Right ventricle myocardium superior (tissue), 1 donor: ENCODE data around the gene CHEK1. TPM values are rescaled to one million over a fixed set of nuclear protein-coding genes. Genes with fewer than 3 reads are reported as not detected.
"Not testable (repeated sequence)": the region's sequence is repeated elsewhere in the genome, so short reads cannot be mapped to it uniquely, and the experiment has no call there.

Source experiments
- ATAC-seq: fragments of 200-7000 bp; cut with Tn5 transposase; one replicate; pipeline ENCODE4 v1.9.1; 2020; ENCODE audit warnings: mild to moderate bottlenecking; ENCODE audit not compliant: poor library complexity
- DNase-seq: peaks from one replicate; pipeline ENCODE4 v3.0.0-alpha.2; 2020
- intact Hi-C: fragments of 100-400 bp; cut with DNase I; formaldehyde crosslinking; loops from one replicate; pipeline ENCODE4 v1.11.2; 2022
- total RNA-seq: library from RNA; stranded (reverse); fragmentation: NEBNext Ultra II Directional; extraction: Animal tissue kit (Norgen Biotek cat#: 25700); gene quantifications from one replicate; pipeline ENCODE4 v1.2.1, GENCODE V29; 2021
- donor health status: DM: no; HTN: yes; CAD: no; lungs with severe emphysema.

CHEK1 gene
- total RNA-seq, 1 donor from 2014 or later = 0.83 TPM

DNA sequence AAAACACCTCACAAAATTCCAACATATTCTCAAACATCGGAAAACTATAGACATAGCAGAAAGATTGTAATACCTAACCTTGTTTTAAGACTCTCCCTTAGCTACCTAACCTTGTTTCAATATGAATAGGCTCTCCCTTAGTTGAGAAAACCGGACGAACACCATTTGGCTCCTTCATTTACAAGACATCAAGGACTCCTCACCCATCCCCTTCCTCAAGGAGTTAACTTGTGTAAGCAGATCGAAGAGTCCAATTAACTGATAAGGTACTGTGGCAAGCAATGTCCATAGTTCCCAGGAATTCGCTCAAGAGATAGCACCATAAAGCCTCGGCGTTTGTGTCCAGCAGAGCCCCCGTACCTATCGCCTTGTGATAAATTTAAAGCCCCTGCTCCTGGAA, 60.3 kb downstream of the CHEK1 start:
- DNase-seq (no peak), ATAC-seq (no peak)
- intact Hi-C loops = no loop called here

DNA sequence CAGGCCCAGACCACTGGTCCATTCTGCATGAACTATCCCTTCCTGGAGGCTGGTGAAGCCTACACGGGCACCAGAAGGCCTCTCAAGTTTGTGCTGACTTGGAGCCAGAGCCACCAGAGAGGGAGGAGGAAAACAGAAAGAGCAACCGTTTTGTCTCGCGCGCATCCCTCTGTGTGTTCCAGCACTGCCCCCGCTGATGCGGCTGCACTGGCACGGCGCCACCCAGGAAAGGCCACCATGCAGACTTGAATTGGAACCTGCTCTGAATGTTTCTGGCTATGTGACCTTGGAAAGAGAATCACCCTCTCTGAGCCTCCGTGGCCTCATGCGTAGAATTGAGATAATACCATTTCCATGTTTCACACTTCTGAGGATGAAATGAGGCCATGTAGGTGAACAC, 63.1 kb downstream of the CHEK1 start:
- DNase-seq (no peak), ATAC-seq (no peak)
- intact Hi-C loops = no loop called here

DNA sequence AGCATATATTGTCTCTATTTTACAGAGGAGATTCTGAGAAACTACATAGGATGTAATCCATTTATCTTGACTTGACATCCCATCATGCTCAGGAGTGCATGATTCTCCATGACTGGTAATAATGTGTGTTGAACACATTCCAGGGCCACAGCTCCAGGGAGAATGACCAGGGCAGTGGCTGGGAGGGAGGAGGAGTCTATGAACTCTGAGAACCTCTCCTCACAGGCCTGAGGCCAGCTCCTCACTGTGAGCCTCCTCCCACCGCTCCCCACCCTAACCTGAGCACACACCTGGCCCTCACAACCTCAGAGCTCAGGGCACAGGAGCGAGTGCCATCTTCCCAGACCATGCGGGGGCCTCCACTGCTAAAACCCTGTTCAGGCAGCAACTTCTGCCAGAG, 63.7 kb downstream of the CHEK1 start:
- intact Hi-C loops = no loop called here
- no peak for DNase-seq
- no peak for ATAC-seq

DNA sequence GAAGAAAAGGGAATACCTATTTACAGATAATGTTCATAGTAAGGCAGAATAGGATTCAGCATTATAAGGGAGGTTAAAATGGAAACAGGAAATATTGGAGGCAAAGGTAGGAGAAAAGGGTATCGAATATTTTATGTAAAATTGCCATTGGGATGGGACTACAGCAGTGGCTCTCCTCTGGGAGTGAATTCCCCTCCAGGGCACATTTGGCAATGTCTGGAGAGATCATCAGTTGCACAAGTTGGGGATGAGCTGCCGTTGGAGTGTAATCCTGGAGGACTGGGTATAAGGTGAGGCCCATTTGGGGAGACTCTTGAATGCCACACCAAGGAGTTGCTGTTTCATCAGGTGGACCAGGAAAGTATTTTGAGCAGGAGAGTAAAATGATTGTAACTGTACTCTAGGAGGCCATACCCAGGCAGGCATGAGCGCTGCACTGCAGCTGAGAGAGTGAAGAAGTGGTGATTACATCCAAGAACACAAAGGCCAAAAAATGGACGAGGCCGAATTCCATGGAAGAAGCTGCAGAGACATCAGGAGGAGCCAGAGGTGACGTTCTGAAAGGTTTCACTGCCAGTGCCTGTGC, 64.4 kb downstream of the CHEK1 start:
- intact Hi-C loops = no loop called here
- no peak for ATAC-seq

DNA sequence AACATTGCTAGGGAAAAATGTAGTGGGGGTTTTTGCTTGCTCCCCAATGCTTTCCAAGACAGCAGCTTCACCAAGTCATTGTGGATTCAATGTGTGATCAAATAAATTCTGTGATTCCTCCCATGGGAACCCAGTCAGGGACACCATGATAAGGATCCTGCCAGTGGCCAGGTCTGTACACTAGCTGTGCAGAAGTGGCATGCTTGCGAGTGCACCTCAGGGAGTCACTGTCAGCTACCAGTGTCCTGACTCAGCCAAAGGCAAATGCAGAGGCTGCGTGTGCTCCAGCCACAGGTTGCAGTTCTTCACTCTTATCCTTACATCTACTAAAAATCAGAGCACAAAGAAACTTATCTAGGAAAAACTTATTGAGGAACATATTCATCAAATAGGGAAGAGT, 65.0 kb downstream of the CHEK1 start:
- ATAC-seq (no peak), DNase-seq (no peak)

More for the DNA sequence above, 64.4 kb downstream of the CHEK1 start:
- no peak for DNase-seq

DNA sequence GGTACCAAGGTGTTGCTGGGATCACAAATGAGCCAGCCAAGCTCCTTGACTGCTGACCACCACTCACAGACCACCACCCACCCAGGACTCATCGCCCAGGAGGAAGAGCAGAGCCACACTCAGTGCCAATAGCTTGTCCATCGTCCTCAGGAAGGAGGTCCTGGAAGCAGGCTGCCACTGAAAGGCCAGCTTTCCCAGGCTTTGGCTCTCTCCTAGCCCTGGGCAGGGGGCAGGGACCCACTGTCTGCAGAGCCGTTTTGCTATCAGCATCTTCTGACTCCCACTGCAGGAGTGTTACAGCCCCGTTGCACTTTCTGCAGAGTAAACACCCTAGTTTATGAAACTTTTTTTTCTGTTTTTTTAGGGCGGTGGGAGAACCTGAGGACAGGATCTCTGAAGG, 67.9 kb downstream of the CHEK1 start:
- DNase-seq (no peak), ATAC-seq (no peak)
- intact Hi-C loops = no loop called here

More for the DNA sequence above, 65.0 kb downstream of the CHEK1 start:
- intact Hi-C loops = no loop called here

DNA sequence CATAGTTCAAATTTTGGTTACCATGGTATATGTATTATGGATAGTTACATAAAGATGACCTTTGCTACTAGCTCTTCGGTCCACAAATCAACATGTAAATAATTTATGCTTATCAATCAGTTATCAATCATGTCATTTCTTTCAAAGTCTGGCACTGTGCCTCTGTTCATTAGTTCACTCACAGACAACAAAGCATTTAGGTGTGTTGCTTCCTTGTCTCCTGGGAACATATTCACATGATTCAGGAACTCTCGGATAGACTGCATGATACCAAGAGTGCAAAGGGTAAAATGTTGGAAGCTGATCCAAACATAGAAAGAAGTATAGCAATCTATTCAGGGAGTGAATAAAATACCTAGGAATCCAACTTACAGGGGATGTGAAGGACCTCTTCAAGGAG, 70.0 kb downstream of the CHEK1 start:
- no peak for DNase-seq
- intact Hi-C loops = no loop called here
- no peak for ATAC-seq

DNA sequence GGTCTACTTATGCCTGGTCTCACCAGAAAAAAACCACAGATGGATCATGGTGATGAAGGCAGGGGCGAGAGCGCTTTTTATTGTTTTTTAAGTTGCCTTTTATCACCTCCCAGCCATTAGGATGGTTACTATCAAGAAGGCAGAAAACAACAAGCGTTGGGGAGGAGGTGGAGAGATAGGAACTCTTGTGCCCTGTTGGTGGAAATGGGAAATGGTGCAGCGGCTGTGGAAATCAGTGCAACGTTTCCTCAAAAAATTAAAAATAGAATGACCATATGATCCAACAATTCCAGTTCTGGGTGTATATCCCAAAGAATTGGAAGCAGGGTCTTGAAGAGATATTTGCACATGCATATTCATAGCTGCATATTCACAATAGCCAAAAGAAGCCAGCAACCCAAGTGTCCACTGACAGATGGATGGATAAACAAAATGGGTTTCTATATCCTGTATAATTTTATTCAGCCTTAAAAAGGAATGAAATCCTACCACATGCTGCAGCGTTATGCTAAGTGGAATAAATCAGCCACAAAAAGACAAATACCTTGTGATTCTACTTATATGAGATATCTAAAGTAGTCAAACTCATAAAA, 76.2 kb downstream of the CHEK1 start:
- ATAC-seq = no peak
- intact Hi-C loops = no loop called here
- no peak for DNase-seq

DNA sequence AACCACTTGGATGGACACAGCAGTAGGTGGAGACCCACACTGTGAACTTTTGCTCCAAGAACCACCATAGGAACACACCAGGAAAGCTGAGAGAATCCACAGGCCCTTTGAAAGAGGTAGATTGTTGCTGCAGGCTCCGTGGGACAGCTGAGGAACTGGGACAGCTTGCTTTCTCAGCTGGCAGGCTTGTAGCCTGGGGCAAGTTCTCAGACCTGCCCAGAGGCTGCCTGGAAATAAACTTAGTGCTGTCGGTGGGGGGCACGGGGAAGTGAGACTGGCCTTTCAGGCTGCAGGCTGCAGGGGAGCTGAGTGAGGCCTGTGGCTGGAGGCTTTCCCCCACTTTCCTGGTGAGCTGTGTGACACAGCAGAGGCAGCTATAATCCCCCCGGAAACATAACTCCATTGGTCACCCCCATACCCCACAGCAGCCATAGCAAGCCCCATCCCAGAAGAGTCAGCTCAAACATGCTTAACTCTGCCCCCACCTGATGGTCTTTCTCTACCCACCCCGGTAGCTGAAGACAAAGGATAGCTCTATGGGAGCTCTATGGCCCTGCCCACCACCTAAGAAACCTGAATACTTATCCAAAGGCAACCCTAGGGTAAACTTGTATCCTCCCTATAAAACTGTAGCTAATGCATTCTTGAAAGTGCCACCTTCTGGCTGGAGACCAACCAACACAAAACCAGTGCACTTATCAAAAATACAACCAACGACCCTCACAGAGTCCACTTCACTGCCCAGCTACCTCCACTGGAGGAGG, 77.1 kb downstream of the CHEK1 start:
- ATAC-seq = no peak
- DNase-seq = no peak
- intact Hi-C loops = no loop called here

DNA sequence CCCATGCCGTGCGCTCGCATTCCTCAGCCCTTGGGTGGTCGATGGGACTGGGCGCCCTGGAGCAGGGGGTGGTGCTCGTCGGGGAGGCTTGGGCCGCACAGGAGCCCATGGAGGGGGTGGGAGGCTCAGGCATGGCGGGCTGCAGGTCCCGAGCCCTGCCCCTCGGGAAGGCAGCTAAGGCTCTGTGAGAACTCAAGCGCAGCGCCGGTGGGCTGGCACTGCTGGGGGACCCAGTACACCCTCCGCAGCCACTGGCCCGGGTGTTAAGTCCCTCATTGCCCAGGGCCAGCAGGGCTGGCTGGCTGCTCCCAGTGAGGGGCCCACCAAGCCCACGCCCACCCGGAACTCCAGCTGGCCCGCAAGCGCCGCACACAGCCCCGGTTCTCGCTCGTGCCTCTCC, 79.7 kb downstream of the CHEK1 start:
- DNase-seq, intact Hi-C loops, ATAC-seq: not testable (repeated sequence)

DNA sequence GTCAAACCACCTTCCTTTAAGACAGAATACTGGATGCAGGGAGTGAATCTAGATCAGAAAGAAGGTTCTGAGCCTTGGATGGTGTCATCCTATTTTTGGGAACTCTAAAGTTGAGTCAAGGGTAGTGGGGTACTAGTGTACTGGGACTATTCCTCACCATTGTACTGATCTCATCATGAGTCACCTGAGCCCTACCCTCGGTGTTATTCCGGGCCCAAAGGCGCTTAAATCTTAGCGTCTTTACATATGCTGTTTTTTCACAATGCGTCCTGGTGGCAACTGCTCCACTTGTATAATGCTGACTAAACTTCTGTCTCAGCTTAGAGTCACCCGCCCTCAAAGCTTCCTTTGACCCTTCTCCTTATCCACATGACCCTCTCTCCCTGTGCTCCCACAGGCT, 95.8 kb downstream of the CHEK1 start:
- no peak for ATAC-seq
- DNase-seq = no peak
- intact Hi-C loops = no loop called here

DNA sequence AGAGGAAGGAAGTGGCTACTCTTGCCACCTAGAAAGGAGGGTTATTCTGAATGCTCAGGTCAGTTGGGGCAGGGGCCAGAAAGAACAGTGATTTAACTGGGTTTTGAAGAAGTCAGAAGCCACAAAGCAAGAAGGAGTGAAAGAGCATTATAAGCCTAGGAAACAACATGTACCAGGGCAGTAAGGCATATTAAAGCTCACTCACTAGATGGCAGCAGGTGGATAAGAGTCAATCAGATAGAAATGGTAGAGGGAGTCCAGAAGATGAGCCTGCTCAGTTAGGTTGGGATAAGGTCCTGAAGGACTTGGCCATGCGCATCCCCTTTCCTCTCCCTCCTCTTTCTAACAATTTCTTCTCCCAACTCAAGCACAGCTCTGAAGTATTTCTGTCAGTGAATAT, 99.2 kb downstream of the CHEK1 start:
- intact Hi-C loops = no loop called here
- no peak for DNase-seq

More for the DNA sequence above, 99.2 kb downstream of the CHEK1 start:
- no peak for ATAC-seq

Other genes with a start within 250 kb of the CHEK1 start
- gene FEZ1, start 128.9 kb upstream of the CHEK1 start, total RNA-seq = 41.9 TPM
- gene EI24, start 55.7 kb upstream of the CHEK1 start, total RNA-seq = 53.0 TPM
- gene STT3A, start 32.3 kb upstream of the CHEK1 start, total RNA-seq = 54.0 TPM
- not detected for gene ACRV1, start 55.7 kb downstream of the CHEK1 start, total RNA-seq
- gene PATE1, start 121.1 kb downstream of the CHEK1 start, total RNA-seq = not detected
- gene PATE2, start 153.7 kb downstream of the CHEK1 start, total RNA-seq = not detected
- gene PATE3, start 163.0 kb downstream of the CHEK1 start, total RNA-seq = not detected
- gene PATE4, start 208.2 kb downstream of the CHEK1 start, total RNA-seq = not detected